Fibroblast of the conjunctiva (primary cell): ENCODE data around the gene HLA-A.
"Not testable (repeated sequence)": the region's sequence is repeated elsewhere in the genome, so short reads cannot be mapped to it uniquely, and the experiment has no call there.

Experiments
- DNase-seq: peaks from one replicate; pipeline ENCODE4 v3.0.0-alpha.2; 2010; ENCODE audit warnings: low read depth

The HLA-A gene

DNA sequence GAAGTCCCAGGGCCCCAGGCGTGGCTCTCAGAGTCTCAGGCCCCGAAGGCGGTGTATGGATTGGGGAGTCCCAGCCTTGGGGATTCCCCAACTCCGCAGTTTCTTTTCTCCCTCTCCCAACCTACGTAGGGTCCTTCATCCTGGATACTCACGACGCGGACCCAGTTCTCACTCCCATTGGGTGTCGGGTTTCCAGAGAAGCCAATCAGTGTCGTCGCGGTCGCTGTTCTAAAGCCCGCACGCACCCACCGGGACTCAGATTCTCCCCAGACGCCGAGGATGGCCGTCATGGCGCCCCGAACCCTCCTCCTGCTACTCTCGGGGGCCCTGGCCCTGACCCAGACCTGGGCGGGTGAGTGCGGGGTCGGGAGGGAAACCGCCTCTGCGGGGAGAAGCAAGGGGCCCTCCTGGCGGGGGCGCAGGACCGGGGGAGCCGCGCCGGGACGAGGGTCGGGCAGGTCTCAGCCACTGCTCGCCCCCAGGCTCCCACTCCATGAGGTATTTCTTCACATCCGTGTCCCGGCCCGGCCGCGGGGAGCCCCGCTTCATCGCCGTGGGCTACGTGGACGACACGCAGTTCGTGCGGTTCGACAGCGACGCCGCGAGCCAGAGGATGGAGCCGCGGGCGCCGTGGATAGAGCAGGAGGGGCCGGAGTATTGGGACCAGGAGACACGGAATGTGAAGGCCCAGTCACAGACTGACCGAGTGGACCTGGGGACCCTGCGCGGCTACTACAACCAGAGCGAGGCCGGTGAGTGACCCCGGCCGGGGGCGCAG lies at the start of gene HLA-A:
Gene HLA-A (plus strand): TSS at position 258 of the 778 bp plus-strand sequence. CDS start 22 bp downstream, at position 280.
- DNase-seq = peak; percentile 89

DNA sequence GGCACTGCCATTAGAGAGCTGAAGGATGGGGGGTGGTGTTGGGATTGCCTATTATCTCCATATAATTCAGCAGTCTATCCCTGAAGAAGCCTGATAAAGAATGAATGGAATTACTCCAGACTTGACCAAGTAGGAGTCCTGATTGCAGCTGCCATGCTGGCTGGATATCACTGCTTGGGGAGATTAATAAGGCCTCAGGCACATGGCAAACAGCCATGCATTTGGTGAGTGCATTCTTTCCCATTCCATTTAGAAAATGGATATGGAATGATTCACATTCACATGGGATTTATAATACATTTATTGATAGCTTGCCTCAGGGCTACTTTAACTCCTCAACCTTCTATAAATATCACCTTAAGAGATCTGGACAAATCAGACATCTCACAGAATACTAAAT lies 49.6 kb upstream of the HLA-A start:
- DNase-seq = no peak

- DNase-seq = no peak
Measured at GRCh38 chr6:29899281-29899680, 43.1 kb upstream of the HLA-A start.

DNA sequence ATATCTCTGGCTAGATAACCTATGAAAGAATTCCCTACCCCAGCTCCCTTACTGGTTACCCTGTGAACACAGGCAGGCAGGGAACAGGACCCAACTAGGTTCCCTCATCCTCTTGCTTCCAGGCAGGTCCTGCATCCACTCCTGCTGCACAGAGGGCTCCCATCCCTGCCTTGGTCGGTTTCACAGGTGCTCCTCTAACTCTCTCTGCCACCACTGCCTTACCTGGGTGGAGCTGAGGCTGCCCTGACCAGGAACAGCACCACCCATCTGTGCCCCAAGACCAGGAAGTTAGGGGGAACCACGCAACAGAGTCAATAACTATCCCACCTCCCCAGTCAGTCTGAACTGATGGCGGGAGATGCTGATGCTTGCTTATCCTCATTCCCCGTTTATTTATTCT lies 37.0 kb upstream of the HLA-A start:
- no peak for DNase-seq

- DNase-seq = no peak
Measured at GRCh38 chr6:29907637-29908340, 34.5 kb upstream of the HLA-A start.

DNA sequence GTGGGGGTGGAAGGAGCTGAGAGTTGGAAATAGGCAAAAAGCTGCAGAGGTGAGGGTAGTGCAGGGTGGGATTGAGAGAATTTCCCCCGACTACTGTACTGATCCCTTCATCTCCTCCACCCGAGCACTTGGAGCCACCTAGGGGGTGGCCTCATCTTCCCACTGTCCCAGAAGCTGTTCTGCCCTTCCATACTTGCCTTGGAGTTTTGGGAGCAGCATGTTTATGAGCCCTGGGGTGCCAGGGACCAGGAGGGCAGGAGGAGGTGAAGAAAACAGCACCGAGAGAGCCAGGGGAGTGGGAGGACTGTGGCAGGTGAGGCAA lies 34.0 kb upstream of the HLA-A start:
- no peak for DNase-seq

DNA sequence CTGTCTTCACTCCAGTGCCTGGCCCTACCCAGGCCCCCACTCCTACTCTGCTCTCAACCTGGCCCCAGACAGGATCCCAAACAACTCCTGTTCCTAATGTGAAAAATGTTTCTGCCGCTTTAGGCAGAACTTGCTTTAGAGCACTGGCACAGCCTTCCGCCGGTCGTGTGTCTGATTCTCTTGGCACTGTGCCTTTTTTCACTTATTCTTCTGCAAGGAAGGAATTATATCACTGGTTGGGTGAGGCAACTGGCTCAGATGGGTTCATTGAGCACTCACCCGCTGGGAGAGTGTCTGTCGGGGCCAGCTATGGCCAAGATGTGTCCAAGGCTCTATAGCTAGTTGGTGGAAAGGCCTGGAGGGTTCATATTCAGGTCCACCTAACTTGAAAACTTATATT lies 33.6 kb upstream of the HLA-A start:
- DNase-seq = no peak

- no peak for DNase-seq
Measured at GRCh38 chr6:29909985-29910384, 32.3 kb upstream of the HLA-A start.

DNA sequence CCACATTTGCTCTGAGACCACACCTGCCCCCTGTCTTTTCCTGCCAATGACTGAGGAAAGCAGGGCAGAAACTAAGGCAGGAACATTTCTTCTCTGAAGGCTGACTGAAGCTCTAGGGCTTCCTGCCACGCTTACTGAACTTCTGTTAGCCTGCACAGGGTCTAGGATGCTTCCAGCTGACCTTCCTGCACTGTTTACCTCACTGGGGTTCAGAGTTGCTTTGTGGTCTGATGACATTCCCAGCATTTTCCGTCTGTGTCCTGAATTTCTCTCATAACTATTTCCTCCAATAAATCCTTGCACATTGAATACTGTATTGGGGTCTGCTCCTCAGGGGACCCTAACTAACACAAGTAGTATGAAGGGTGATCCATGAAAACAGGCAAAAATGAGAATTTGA lies 29.5 kb upstream of the HLA-A start:
- no peak for DNase-seq

DNA sequence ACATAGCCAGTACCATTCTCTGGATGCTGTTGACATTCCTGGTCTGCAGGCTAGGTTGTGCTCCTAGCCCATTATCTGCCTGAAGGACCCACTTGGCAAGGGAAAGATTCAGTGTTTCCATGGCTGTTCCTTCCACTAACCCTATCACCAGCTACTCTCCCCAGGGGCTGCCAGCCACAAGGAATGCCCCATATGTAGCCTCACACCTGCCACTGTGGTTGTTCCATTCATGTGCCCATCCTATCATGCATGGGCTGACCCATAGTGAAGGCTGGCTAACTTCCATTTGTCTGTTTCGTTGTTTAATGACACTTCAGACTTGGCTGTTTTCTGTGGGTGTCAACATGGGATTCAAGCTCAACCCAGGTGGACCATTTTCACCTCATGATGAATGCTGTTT lies 25.6 kb upstream of the HLA-A start:
- DNase-seq = no peak

- DNase-seq = no peak
Measured at GRCh38 chr6:29917857-29918256, 24.5 kb upstream of the HLA-A start.

GRCh38 chr6:29919506-29920445 lies 22.6 kb upstream of the HLA-A start:
- no peak for DNase-seq

DNA sequence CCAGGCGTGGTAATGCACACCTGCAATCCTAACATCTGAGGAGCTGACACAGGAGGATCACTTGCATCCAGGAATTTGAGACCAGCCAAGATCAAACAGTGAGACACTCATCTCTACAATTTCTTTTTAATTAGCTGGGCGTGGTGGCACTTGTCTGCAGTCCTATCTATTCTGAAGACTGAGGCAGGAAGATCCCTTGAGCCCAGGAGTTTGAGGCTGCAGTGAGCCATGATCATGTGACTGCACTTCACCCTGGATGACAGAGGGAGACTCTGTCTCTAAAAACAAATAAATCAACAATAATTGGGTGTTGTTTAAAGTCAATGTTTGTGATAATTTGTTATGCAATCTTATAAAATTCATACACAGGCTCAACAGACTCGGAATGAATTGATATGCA lies 18.0 kb upstream of the HLA-A start:
- no peak for DNase-seq

DNA sequence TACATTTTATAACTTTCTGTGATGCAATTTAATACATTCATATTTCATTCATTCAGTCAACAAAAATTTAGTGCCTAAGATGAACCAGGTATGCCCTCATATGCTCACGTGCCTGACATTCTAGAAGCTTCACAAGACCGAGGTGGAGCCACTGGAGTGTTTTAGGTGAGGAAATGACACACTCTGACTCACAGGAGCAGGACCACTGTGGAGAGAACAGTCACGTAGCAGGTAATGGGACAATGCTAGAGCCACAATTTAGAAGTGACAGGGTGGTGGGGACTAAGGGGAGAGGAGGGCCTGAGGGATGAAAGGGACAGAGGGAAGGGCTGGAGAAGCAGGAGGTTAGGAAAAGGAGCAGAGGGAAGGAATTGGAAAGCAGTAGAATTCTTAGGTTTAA lies 17.6 kb upstream of the HLA-A start:
- no peak for DNase-seq

DNA sequence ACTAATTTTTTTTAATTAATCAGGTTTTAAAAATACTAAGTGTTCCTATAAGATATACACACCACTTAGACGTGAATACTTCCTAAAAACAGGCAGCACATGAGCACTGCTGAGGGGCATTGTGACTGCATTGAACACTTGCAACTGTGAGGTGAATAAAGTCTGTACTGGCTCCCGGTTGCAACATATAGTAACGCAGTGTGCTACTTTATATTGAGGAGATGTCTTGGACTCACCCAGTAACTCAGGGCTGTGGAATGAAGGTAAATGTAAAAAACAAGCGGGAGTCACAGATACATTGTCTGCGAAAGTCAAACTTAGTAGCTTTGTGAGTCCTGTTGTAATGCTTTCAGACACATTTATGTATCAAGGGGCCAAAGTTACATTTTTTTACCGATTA lies 17.0 kb upstream of the HLA-A start:
- DNase-seq = no peak

DNA sequence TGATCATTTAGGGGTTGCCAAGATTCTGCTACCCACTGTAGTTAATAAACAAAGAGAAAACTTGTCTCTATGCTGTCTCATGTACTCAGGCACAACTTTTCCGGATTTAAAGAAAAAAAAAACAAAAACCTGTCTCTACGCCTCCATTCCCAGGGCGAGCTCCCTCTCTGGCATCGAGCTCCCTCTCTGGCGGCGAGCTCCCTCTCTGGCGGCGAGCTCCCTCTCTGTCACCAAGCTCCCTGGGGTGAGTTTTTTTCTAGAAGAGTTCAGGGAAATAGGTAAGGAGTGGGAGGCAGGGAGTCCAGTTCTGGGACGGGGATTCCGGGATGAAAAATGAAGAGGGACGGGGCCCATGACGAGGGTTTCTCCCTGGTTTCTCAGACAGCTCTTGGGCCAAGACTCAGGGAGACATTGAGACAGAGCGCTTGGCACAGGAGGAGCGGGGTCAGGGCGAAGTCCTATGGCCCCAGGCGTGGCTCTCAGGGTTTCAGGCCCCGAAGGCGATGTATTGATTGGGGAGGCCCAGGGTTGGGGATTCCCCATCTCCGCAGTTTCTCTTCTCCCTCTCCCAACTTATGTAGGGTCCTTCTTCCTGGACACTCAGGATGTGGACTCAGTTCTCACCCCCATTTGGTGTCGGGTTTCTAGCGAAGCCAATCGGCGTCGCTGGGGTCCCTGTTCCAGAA lies 16.5 kb upstream of the HLA-A start:
- DNase-seq = no peak

GRCh38 chr6:29926413-29927274 lies 15.7 kb upstream of the HLA-A start:
- DNase-seq = peak; percentile 45

DNA sequence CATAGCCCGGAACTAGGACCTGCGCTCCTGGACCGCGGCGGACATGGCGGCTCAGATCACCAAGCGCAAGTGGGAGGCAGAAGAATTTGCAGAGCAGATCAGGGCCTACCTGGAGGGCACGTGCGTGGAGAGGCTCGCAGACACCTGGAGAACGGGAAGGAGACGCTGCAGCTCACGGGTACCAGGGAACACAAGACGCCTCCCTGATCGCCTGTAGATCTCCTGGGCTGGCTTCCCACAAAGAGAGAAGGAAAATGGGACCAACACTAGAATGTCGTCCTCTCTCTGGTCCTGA lies 15.1 kb upstream of the HLA-A start:
- no peak for DNase-seq

GRCh38 chr6:29927841-29928388 lies 14.4 kb upstream of the HLA-A start:
- DNase-seq = no peak

DNA sequence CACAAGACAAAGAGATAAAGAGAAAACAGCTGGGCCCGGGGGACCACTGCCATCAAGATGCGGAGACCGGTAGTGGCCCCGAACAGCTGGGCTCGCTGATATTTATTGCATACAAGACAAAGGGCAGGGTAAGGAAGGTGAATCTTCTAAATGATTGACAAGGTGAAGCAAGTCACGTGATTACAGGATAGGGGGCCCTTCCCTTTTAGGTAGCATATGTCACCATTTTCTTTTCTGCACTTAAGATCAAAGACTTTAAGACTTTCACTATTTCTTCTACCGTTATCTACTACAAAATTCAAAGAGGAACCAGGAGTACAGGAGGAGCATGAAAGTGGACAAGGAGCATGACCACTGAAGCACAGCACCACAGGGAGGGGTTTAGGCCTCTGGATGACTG lies 12.3 kb upstream of the HLA-A start:
- not testable (repeated sequence) for DNase-seq

DNA sequence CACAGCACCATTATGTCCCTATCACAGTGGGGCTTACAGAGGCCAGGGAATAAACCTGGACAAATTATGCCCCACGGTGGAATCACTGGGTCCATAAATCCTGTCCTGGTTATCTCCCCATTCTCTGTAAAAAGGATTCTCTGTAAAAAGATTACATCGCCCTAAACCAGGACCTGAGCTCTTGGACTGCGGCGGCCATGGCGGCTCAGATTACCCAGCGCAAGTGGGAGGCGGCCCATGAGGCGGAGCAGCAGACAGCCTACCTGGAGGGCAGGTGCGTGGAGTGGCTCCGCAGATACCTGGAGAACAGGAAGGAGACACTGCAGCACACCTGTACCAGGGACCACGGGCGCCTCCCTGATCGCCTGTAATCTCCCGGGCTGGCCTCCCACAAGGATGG lies 8.4 kb upstream of the HLA-A start:
- no peak for DNase-seq
